GM23338 (cell line): ENCODE measurements around the gene MYO1C.

Experiments used
- CREB1 ChIP-seq: fragments of 250-450 bp; sonication (Bioruptor Pico); IDR thresholded peaks from 2 replicates; pipeline ENCODE4 v1.5.0; 2020; ENCODE audit warnings: low read depth, mild to moderate bottlenecking, moderate library complexity
- CTCF ChIP-seq, 2 experiments: fragments of 200-600 bp in 1 of 2; sonication (generic) in 1 of 2; conservative IDR thresholded peaks; 2 replicates each; pipeline versions ENCODE4 v1.5.1 to v1.6.1; 2016 to 2017; ENCODE audit warnings: antibody characterized with exemption in 2 of 2, low read depth in 2 of 2, mild to moderate bottlenecking in 2 of 2, moderate library complexity in 1 of 2
- ETS1 ChIP-seq: IDR thresholded peaks from 2 replicates; pipeline ENCODE4 v1.6.1; 2016; ENCODE audit warnings: antibody characterized with exemption
- EZH2 ChIP-seq: fragments of 200-600 bp; sonication (generic); IDR thresholded peaks from one replicate; pipeline ENCODE4 v1.8.0; 2017; ENCODE audit warnings: antibody characterized with exemption, mild to moderate bottlenecking, low read depth; ENCODE audit not compliant: unreplicated experiment
- EZH2phosphoT487 ChIP-seq: fragments of 200-600 bp; sonication (generic); IDR thresholded peaks from one replicate; pipeline ENCODE4 v1.8.1; 2018; ENCODE audit warnings: antibody characterized with exemption; ENCODE audit not compliant: unreplicated experiment
- JUNB ChIP-seq: IDR thresholded peaks from one replicate; pipeline ENCODE4 v1.6.1; 2016; ENCODE audit warnings: antibody characterized with exemption; ENCODE audit not compliant: unreplicated experiment
- NANOG ChIP-seq: IDR thresholded peaks from 2 replicates; pipeline ENCODE4 v1.6.1; 2016; ENCODE audit warnings: antibody characterized with exemption, borderline replicate concordance
- POLR2AphosphoS5 ChIP-seq: IDR thresholded peaks from 2 replicates; pipeline ENCODE4 v1.6.1; 2016; ENCODE audit warnings: antibody characterized with exemption, low read depth
- REST ChIP-seq: IDR thresholded peaks from one replicate; pipeline ENCODE4 v1.6.1; 2018; ENCODE audit warnings: antibody characterized with exemption; ENCODE audit not compliant: unreplicated experiment
- STAT1 ChIP-seq: IDR thresholded peaks from one replicate; pipeline ENCODE4 v1.6.1; 2016; ENCODE audit warnings: antibody characterized with exemption; ENCODE audit not compliant: unreplicated experiment
- ZNF462 ChIP-seq: fragments of 250-450 bp; sonication (Bioruptor Pico); IDR thresholded peaks from 2 replicates; pipeline ENCODE4 v1.5.0; 2020; ENCODE audit warnings: mild to moderate bottlenecking, moderate library complexity

GRCh38 chr17:1422885-1423284 is 69.6 kb downstream of the MYO1C start:
- TF ChIP-seq STAT1 = no peak
- TF ChIP-seq NANOG = no peak
- TF ChIP-seq CTCF (conservative IDR thresholded peaks at IDR 0.05; ENCODE audit: low read depth in 2 of 2) = no peak
- TF ChIP-seq POLR2AphosphoS5 = no peak
- no peak for TF ChIP-seq EZH2
- TF ChIP-seq CREB1 (CRISPR knock-in tag) = no peak
- TF ChIP-seq EZH2phosphoT487 = no peak
- TF ChIP-seq REST = no peak
- no peak for TF ChIP-seq ETS1
- TF ChIP-seq JUNB = no peak
- TF ChIP-seq ZNF462 = no peak
